ENCODE measurements around the gene CCDC188. TPM values are rescaled to one million over a fixed set of nuclear protein-coding genes. Genes with fewer than 3 reads are reported as not detected.

The CCDC188 gene
- total and polyA plus RNA-seq, 8 donors: 0.10 to 40.8 (median 0.76) TPM; not detected in 1

DNA sequence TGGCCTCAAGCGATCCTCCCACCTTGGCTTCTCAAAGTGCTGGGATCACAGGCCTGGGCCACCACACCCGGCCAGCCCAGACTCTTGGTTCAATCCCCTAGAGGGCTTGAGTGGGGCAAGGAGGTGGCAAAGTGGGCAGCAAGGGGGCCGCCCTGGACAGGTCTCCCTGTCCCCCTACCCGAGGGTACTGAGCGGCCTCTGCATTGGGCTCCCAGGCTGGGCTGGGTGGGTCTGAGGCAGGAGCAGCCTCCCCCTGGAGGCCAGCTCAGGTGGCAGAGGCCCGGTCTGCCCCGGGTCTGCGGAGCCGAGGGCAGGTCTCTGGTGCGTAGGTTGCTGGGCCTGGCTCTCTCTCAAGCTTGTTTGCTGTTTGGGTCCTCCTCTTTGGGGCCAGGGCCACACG lies 22.4 kb upstream of the CCDC188 start:
- intact Hi-C loops (cut with DNase I; ENCODE audit: low total_unique reads): no loop called here
- Histone ChIP-seq H3K27me3 (peaks cover 0 to 12% (median 0%) of the 10 kb centered on the region in 3 donors), H3K4me3 (no peak overlapping the region), H3K4me1 (no peaks in the 10 kb centered on the region), H3K9me3 (no peaks in the 10 kb centered on the region), H3K36me3 (no peaks in the 10 kb centered on the region), H3K27ac (no peak overlapping the region)
- no peak for DNase-seq
- WGBS, 5 donors: 72 to 88% (median 78%) methylated on average over 10 to 11 of the region's 11 CpGs
- TF ChIP-seq EP300 (IDR thresholded peaks at IDR 0.05) (no peak), POLR2A (IDR thresholded peaks at IDR 0.05) (no peak), POLR2AphosphoS5 (IDR thresholded peaks at IDR 0.05) (no peak)
- TF ChIP-seq, protein P1, sequence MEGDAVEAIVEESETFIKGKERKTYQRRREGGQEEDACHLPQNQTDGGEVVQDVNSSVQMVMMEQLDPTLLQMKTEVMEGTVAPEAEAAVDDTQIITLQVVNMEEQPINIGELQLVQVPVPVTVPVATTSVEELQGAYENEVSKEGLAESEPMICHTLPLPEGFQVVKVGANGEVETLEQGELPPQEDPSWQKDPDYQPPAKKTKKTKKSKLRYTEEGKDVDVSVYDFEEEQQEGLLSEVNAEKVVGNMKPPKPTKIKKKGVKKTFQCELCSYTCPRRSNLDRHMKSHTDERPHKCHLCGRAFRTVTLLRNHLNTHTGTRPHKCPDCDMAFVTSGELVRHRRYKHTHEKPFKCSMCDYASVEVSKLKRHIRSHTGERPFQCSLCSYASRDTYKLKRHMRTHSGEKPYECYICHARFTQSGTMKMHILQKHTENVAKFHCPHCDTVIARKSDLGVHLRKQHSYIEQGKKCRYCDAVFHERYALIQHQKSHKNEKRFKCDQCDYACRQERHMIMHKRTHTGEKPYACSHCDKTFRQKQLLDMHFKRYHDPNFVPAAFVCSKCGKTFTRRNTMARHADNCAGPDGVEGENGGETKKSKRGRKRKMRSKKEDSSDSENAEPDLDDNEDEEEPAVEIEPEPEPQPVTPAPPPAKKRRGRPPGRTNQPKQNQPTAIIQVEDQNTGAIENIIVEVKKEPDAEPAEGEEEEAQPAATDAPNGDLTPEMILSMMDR (IDR thresholded peaks at IDR 0.05): no peak

DNA sequence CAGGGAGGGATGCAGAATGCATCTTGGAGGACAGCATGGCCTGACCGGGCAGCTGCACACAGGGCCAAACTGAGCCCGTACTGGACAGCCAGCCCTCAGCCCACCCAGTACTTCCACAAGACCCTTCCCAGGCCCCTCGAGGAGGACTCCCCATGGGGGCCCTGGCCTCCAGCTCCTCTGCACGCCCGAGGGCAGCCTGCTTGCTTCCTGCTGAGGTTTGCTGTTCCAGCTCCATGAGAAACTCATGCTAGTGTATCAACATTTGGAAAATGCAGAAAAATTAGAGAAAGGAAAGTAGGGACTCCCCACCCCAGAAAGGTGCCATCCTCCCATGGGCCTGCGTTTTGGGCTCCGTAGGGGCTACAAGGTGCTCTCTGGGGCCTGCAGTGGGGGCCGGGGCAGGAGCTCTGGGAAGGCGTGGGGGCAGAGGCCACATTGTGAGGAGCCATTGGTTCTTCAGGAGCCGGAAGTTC lies 21.3 kb upstream of the CCDC188 start:
- Histone ChIP-seq H3K4me1 (no peaks in the 10 kb centered on the region), H3K27me3 (peaks cover 0 to 13% (median 0%) of the 10 kb centered on the region in 3 donors), H3K4me3 (no peak overlapping the region), H3K9me3 (no peaks in the 10 kb centered on the region), H3K36me3 (no peaks in the 10 kb centered on the region), H3K27ac (no peak overlapping the region)
- whole genome bisulfite sequencing, 5 donors: 80 to 93% (median 91%) methylated on average over 7 to 10 of the region's 10 CpGs
- no peak for DNase-seq
- intact Hi-C loops (cut with DNase I; ENCODE audit: low total_unique reads): no loop called here
- TF ChIP-seq, protein P1 (IDR thresholded peaks at IDR 0.05): no peak
- no peak for TF ChIP-seq EP300 (IDR thresholded peaks at IDR 0.05)
- no peak for TF ChIP-seq POLR2AphosphoS5 (IDR thresholded peaks at IDR 0.05)
- TF ChIP-seq POLR2A (IDR thresholded peaks at IDR 0.05): no peak

DNA sequence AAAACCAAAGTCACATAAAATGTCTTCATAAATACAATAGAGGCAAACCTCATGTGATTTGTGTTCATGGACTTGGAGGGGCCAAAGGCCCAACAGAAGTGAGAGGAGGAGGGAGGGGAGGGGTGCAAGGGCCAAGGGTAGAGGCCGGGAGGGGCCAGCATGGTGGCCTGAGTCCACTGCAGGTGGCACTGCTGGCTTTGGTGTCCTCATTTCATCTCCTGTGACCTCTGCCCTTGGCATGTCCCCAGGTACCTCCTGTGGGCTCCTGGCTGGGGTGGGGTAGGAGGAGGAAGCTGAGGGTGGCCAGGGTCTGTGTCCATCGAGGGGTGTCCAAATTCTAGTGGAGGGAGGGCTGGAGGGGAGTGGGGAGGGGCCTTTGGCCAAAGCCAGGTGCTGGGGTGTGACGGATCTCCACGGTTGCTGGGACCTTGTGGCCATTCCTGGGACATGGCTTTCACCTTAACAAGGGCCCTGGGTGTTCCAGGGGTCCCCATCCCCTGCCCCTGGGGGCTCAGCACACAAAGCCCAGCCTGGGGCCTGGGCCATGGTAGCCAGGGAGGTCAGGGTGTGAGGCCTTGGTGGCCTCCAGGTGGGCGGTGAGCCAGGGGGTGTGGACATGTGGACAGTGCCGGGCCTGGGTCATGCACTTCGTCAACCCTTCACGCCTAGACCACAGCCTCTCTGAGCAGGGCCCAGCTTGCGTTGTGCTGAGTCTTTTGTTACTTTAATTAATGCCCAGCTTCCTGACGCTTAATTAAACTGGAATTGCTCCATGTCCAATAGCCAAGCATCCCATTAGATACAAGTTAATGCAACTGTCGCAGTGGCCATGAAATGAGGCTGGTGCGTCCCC lies 20.7 kb upstream of the CCDC188 start:
- no peak for TF ChIP-seq EP300 (IDR thresholded peaks at IDR 0.05)
- TF ChIP-seq, protein P1 (IDR thresholded peaks at IDR 0.05): no peak
- no peak for TF ChIP-seq POLR2AphosphoS5 (IDR thresholded peaks at IDR 0.05)
- no peak for TF ChIP-seq POLR2A (IDR thresholded peaks at IDR 0.05)
- H3K27ac ChIP-seq: no peak overlapping the region
- H3K4me1 ChIP-seq: no peaks in the 10 kb centered on the region
- no peaks in the 10 kb centered on the region for H3K36me3 ChIP-seq
- H3K4me3 ChIP-seq: no peak overlapping the region
- H3K9me3 ChIP-seq: no peaks in the 10 kb centered on the region
- no peak for DNase-seq
- 79 to 89% (median 82%) methylated on average over 11 to 12 of the region's 12 CpGs for WGBS, 5 donors
- intact Hi-C loops (cut with DNase I; ENCODE audit: low total_unique reads): no loop called here
- H3K27me3 ChIP-seq: peaks cover 0 to 13% (median 0%) of the 10 kb centered on the region in 3 donors

DNA sequence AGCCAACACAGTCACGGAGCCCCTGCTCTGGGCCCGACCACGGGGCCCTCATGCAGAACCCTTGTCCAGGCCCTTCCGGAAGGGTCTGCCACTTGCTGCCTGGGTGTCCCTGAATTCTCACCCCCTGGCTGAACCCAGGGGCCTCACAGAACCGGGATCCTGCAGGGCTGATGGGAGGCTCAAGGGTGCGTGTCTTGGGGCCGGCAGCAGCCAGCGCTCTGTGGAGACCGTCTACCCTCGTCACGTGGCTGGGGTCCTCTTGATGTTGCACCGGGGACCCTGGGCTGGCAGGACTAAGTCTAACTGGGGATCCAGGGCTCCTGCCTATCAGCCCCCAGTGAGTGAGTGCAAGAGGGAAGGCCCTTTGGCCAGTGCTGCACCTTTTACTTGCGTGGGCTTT lies 19.3 kb upstream of the CCDC188 start:
- Histone ChIP-seq H3K27ac (no peak overlapping the region), H3K9me3 (no peaks in the 10 kb centered on the region), H3K4me1 (no peaks in the 10 kb centered on the region), H3K36me3 (no peaks in the 10 kb centered on the region), H3K27me3 (peaks cover 0 to 13% (median 0%) of the 10 kb centered on the region in 3 donors), H3K4me3 (no peak overlapping the region)
- intact Hi-C loops (cut with DNase I; ENCODE audit: low total_unique reads): no loop called here
- WGBS, 5 donors: 85 to 93% (median 88%) methylated on average over 11 to 13 of the region's 13 CpGs
- TF ChIP-seq POLR2AphosphoS5 (IDR thresholded peaks at IDR 0.05): no peak
- TF ChIP-seq EP300 (IDR thresholded peaks at IDR 0.05): no peak
- TF ChIP-seq POLR2A (IDR thresholded peaks at IDR 0.05): no peak
- TF ChIP-seq, protein P1 (IDR thresholded peaks at IDR 0.05): no peak
- no peak for DNase-seq
